GM12878 (cell line): ENCODE results near the gene PLA2G4E. TPM values are rescaled to one million over a fixed set of nuclear protein-coding genes. Genes with fewer than 3 reads are reported as not detected.

Experiments used
- ASH2L ChIP-seq: fragments of 300-600, 200-600 bp; sonication (generic); IDR thresholded peaks from 2 replicates; pipeline ENCODE4 v1.6.1; 2017; ENCODE audit warnings: low read depth, mild to moderate bottlenecking, borderline replicate concordance
- DPF2 ChIP-seq: fragments of 450-650 bp; IDR thresholded peaks from 2 replicates; pipeline ENCODE4 v1.6.1; 2017; ENCODE audit warnings: mild to moderate bottlenecking
- EED ChIP-seq: sonication (generic); IDR thresholded peaks from 2 replicates; pipeline ENCODE4 v1.6.1; 2016; ENCODE audit warnings: antibody characterized with exemption, low read depth
- HSF1 ChIP-seq: fragments of 150-350 bp; IDR thresholded peaks from 2 replicates; pipeline ENCODE4 v1.6.1; 2014; ENCODE audit warnings: mild to moderate bottlenecking, low read depth, low read length
- MYC ChIP-seq: IDR thresholded peaks from 2 replicates; pipeline ENCODE4 v1.6.1; 2011; ENCODE audit warnings: mild to moderate bottlenecking, low read length, moderate library complexity, inconsistent platforms; ENCODE audit not compliant: insufficient read depth, insufficient replicate concordance, insufficient read length, severe bottlenecking
- POLR2AphosphoS5 ChIP-seq: IDR thresholded peaks from 2 replicates; pipeline ENCODE4 v1.6.1; 2011; ENCODE audit warnings: mild to moderate bottlenecking, low read length, inconsistent platforms
- YBX1 ChIP-seq: fragments of 450-650 bp; IDR thresholded peaks from 2 replicates; pipeline ENCODE4 v1.6.1; 2016; ENCODE audit warnings: antibody characterized with exemption
- polyA plus RNA-seq, 11 experiments: library from polyadenylated mRNA; depleted of rRNA in 4 of 11; unstranded in 6 of 11; stranded (reverse) in 5 of 11; fragments of >200 nt; fragmentation: Nextera tagmentation in 4 of 11; fragmentation: Illumina TruSeq in 1 of 11; extraction: Ambion mirVana in 4 of 11; extraction: Trizol in 1 of 11; gene quantifications; 1 replicate in 1 of 11; 2 replicates in 10 of 11; pipeline versions ENCODE4 v1.2.1 to v1.2.3, GENCODE V29; 2011 to 2016; ENCODE audit warnings: inconsistent platforms in 2 of 11, missing spikeins in 2 of 11, low read depth in 1 of 11
- total RNA-seq, 4 experiments: library from RNA; depleted of rRNA in 3 of 4; stranded (reverse); fragments of >200 nt in 3 of 4; fragmentation: Illumina TruSeq in 1 of 4; extraction: Trizol in 1 of 4; gene quantifications; 2 replicates each; pipeline versions ENCODE4 v1.2.1 to v1.2.3, GENCODE V29; 2013 to 2021
- TF ChIP-seq, protein P1 (sequence below): IDR thresholded peaks from 2 replicates; pipeline ENCODE4 v1.6.1; 2011; ENCODE audit warnings: borderline replicate concordance, low read depth, mild to moderate bottlenecking, moderate library complexity, low read length; ENCODE audit not compliant: insufficient read depth, poor library complexity, severe bottlenecking
- TF ChIP-seq, protein P2 (sequence below): fragments of 450-650 bp; formaldehyde crosslinking; IDR thresholded peaks from 2 replicates; pipeline ENCODE4 v1.4.0; 2020; ENCODE audit warnings: mild to moderate bottlenecking, moderate library complexity

Gene PLA2G4E
- total and polyA plus RNA-seq, 10 of the 15 experiments (the other 5 are each of a cell fraction or from before 2014, with no cell fraction given): 0.05 to 0.32 (median 0.06) TPM; not detected in 5

- TF ChIP-seq MYC (no peak), DPF2 (no peak), EED (no peak), POLR2AphosphoS5 (no peak), HSF1 (no peak), YBX1 (no peak), ASH2L (no peak)
- TF ChIP-seq, protein P1, sequence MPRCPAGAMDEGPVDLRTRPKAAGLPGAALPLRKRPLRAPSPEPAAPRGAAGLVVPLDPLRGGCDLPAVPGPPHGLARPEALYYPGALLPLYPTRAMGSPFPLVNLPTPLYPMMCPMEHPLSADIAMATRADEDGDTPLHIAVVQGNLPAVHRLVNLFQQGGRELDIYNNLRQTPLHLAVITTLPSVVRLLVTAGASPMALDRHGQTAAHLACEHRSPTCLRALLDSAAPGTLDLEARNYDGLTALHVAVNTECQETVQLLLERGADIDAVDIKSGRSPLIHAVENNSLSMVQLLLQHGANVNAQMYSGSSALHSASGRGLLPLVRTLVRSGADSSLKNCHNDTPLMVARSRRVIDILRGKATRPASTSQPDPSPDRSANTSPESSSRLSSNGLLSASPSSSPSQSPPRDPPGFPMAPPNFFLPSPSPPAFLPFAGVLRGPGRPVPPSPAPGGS: no peak
- TF ChIP-seq, protein P2, sequence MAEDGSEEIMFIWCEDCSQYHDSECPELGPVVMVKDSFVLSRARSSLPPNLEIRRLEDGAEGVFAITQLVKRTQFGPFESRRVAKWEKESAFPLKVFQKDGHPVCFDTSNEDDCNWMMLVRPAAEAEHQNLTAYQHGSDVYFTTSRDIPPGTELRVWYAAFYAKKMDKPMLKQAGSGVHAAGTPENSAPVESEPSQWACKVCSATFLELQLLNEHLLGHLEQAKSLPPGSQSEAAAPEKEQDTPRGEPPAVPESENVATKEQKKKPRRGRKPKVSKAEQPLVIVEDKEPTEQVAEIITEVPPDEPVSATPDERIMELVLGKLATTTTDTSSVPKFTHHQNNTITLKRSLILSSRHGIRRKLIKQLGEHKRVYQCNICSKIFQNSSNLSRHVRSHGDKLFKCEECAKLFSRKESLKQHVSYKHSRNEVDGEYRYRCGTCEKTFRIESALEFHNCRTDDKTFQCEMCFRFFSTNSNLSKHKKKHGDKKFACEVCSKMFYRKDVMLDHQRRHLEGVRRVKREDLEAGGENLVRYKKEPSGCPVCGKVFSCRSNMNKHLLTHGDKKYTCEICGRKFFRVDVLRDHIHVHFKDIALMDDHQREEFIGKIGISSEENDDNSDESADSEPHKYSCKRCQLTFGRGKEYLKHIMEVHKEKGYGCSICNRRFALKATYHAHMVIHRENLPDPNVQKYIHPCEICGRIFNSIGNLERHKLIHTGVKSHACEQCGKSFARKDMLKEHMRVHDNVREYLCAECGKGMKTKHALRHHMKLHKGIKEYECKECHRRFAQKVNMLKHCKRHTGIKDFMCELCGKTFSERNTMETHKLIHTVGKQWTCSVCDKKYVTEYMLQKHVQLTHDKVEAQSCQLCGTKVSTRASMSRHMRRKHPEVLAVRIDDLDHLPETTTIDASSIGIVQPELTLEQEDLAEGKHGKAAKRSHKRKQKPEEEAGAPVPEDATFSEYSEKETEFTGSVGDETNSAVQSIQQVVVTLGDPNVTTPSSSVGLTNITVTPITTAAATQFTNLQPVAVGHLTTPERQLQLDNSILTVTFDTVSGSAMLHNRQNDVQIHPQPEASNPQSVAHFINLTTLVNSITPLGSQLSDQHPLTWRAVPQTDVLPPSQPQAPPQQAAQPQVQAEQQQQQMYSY: no peak
Measured at GRCh38 chr15:42020713-42021273, at the start of gene PLA2G4E (continued).
